Ovary (tissue), 3 donors: ENCODE results near the gene DERL2.

Source experiments
- EP300 ChIP-seq: sonication (generic); formaldehyde crosslinking; IDR thresholded peaks from one replicate; pipeline ENCODE4 v1.6.1; 2017; ENCODE audit warnings: antibody characterized with exemption
- TF ChIP-seq, protein P1 (sequence below), 3 donors: fragments of 450-650 bp in 2 of 3; fragments of 200-600 bp in 1 of 3; IDR thresholded peaks; one replicate each; pipeline versions ENCODE4 v1.5.1 to v1.8.0; 2016 to 2022; ENCODE audit warnings: antibody characterized with exemption in 3 of 3, mild to moderate bottlenecking in 1 of 3
- donor health status: DM: no; HTN: no; CAD: no.

GRCh38 chr17:5444209-5444608 is 41.8 kb downstream of the DERL2 start:
- TF ChIP-seq, protein P1, sequence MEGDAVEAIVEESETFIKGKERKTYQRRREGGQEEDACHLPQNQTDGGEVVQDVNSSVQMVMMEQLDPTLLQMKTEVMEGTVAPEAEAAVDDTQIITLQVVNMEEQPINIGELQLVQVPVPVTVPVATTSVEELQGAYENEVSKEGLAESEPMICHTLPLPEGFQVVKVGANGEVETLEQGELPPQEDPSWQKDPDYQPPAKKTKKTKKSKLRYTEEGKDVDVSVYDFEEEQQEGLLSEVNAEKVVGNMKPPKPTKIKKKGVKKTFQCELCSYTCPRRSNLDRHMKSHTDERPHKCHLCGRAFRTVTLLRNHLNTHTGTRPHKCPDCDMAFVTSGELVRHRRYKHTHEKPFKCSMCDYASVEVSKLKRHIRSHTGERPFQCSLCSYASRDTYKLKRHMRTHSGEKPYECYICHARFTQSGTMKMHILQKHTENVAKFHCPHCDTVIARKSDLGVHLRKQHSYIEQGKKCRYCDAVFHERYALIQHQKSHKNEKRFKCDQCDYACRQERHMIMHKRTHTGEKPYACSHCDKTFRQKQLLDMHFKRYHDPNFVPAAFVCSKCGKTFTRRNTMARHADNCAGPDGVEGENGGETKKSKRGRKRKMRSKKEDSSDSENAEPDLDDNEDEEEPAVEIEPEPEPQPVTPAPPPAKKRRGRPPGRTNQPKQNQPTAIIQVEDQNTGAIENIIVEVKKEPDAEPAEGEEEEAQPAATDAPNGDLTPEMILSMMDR (IDR thresholded peaks at IDR 0.05) = no peak
- TF ChIP-seq EP300 = no peak
